SK-N-SH (cell line): ENCODE measurements around the gene PMEPA1. TPM values are rescaled to one million over a fixed set of nuclear protein-coding genes. Genes with fewer than 3 reads are reported as not detected.

Experiments
- CTCF ChIA-PET: fragments of 300-600, 350-600 bp; formaldehyde crosslinking; extraction: SDS; loops from one replicate; lab custom pipeline; 2021; lab: Yijun Ruan, JAX
- POLR2A ChIA-PET: fragments of 350-600 bp; sonication (Branson Sonifier 250); formaldehyde crosslinking; extraction: SDS; loops from one replicate; lab custom pipeline; 2020; ENCODE audit warnings: antibody characterized with exemption, inconsistent platforms; lab: Yijun Ruan, JAX
- DNase-seq: peaks from one replicate; pipeline ENCODE4 v3.0.0; 2012
- H2AFZ ChIP-seq: fragments of 200-600 bp; sonication (generic); 2 replicates; pipeline ENCODE4 v1.8.1; 2016; ENCODE audit warnings: antibody characterized with exemption, mild to moderate bottlenecking, low read depth
- H3F3A ChIP-seq: fragments of 200-600 bp; sonication (generic); replicated peaks from 2 replicates; pipeline ENCODE3; 2016; ENCODE audit warnings: antibody characterized with exemption, mild to moderate bottlenecking; ENCODE audit not compliant: insufficient read depth
- H3K27ac ChIP-seq, 2 experiments: fragments of 200-500 bp in 1 of 2; fragments of 200-600 bp in 1 of 2; sonication (Bioruptor generic) in 1 of 2; sonication (generic), shearing (Covaris generic) in 1 of 2; 2 replicates each; pipeline versions ENCODE4 v1.5.1 to v1.6.1; 2014 to 2016; ENCODE audit warnings: low read depth in 2 of 2, inconsistent platforms in 1 of 2, low read length in 1 of 2, mild to moderate bottlenecking in 1 of 2, mixed read lengths in 1 of 2
- H3K27me3 ChIP-seq: fragments of 200-600 bp; sonication (generic), shearing (Covaris generic); 2 replicates; pipeline ENCODE4 v1.6.1; 2016; ENCODE audit warnings: mixed run types; ENCODE audit not compliant: insufficient read depth
- H3K36me3 ChIP-seq, 2 experiments: fragments of 200-500 bp in 1 of 2; fragments of 200-600 bp in 1 of 2; sonication (Bioruptor generic) in 1 of 2; sonication (generic) in 1 of 2; replicated peaks in 1 of 2; 2 replicates each; pipeline versions ENCODE3 to v1.5.1; 2014 to 2016; ENCODE audit warnings: low read length in 1 of 2, mild to moderate bottlenecking in 1 of 2; ENCODE audit not compliant: insufficient read depth in 2 of 2, control insufficient read depth in 1 of 2
- H3K4me1 ChIP-seq, 2 experiments: fragments of 200-500 bp in 1 of 2; fragments of 200-600 bp in 1 of 2; sonication (Bioruptor generic) in 1 of 2; sonication (generic), shearing (Covaris generic) in 1 of 2; 2 replicates each; pipeline versions ENCODE4 v1.5.1 to v1.6.1; 2014 to 2016; ENCODE audit warnings: low read depth in 1 of 2, low read length in 1 of 2, mixed run types in 1 of 2; ENCODE audit not compliant: insufficient read depth in 2 of 2, control insufficient read depth in 1 of 2
- H3K4me2 ChIP-seq: fragments of 200-600 bp; sonication (generic), shearing (Covaris generic); 2 replicates; pipeline ENCODE4 v1.6.1; 2017; ENCODE audit warnings: mixed run types
- H3K4me3 ChIP-seq, 2 experiments: fragments of 200-500 bp in 1 of 2; fragments of 200-600 bp in 1 of 2; sonication (Bioruptor generic) in 1 of 2; sonication (generic), shearing (Covaris generic) in 1 of 2; 2 replicates each; pipeline versions ENCODE4 v1.5.1 to v1.8.1; 2014 to 2016; ENCODE audit warnings: low read depth in 2 of 2, inconsistent platforms in 1 of 2, low read length in 1 of 2, mild to moderate bottlenecking in 1 of 2, mixed read lengths in 1 of 2, moderate library complexity in 1 of 2
- H3K79me2 ChIP-seq: fragments of 200-600 bp; sonication (generic); 2 replicates; pipeline ENCODE4 v1.8.1; 2017; ENCODE audit warnings: mild to moderate bottlenecking; ENCODE audit not compliant: insufficient read depth
- H3K9ac ChIP-seq: fragments of 200-600 bp; sonication (generic); 2 replicates; pipeline ENCODE4 v1.6.1; 2017; ENCODE audit warnings: mixed run types
- H3K9me2 ChIP-seq: fragments of 200-600 bp; sonication (generic); 2 replicates; pipeline ENCODE4 v1.6.1; 2017; ENCODE audit warnings: mixed run types
- H3K9me3 ChIP-seq: fragments of 200-600 bp; sonication (generic); 2 replicates; pipeline ENCODE4 v1.6.1; 2017; ENCODE audit warnings: mixed run types, mild to moderate bottlenecking, moderate library complexity
- H4K20me1 ChIP-seq: fragments of 200-600 bp; sonication (generic); 2 replicates; pipeline ENCODE4 v1.6.1; 2017; ENCODE audit warnings: mild to moderate bottlenecking, mixed run types; ENCODE audit not compliant: insufficient read depth
- CHD2 ChIP-seq: fragments of 150-350 bp; IDR thresholded peaks from 2 replicates; pipeline ENCODE4 v1.6.1; 2018; ENCODE audit warnings: low read length; ENCODE audit not compliant: partially characterized antibody
- EZH2phosphoT487 ChIP-seq: fragments of 200-600 bp; sonication (generic); IDR thresholded peaks from 2 replicates; pipeline ENCODE4 v1.6.1; 2017; ENCODE audit warnings: low read depth, mixed run types, mild to moderate bottlenecking, antibody characterized with exemption, moderate library complexity, borderline replicate concordance
- FOXM1 ChIP-seq: IDR thresholded peaks from 2 replicates; pipeline ENCODE4 v1.4.0; 2012; ENCODE audit warnings: low read depth, mild to moderate bottlenecking
- GATA2 ChIP-seq: sonication (generic); formaldehyde crosslinking; IDR thresholded peaks from 2 replicates; pipeline ENCODE4 v1.5.0; 2020; ENCODE audit warnings: mild to moderate bottlenecking, missing genetic modification reagents
- MEF2A ChIP-seq: IDR thresholded peaks from 2 replicates; pipeline ENCODE4 v1.4.0; 2012; ENCODE audit warnings: low read depth, borderline replicate concordance
- MXI1 ChIP-seq: IDR thresholded peaks from 2 replicates; pipeline ENCODE4 v1.6.1; 2012; ENCODE audit warnings: mild to moderate bottlenecking, low read depth, low read length, improper control_type of control experiment
- NFIC ChIP-seq: IDR thresholded peaks from 2 replicates; pipeline ENCODE4 v1.4.0; 2012; ENCODE audit warnings: borderline replicate concordance
- POLR2AphosphoS5 ChIP-seq: IDR thresholded peaks from 2 replicates; pipeline ENCODE4 v1.6.1; 2012; ENCODE audit warnings: low read depth, low read length
- RCOR1 ChIP-seq: fragments of 150-350 bp; IDR thresholded peaks from 2 replicates; pipeline ENCODE4 v1.6.1; 2017; ENCODE audit warnings: antibody characterized with exemption, low read length
- RFX5 ChIP-seq: IDR thresholded peaks from 2 replicates; pipeline ENCODE4 v1.6.1; 2012; ENCODE audit warnings: mild to moderate bottlenecking, improper control_type of control experiment, low read length
- RXRA ChIP-seq: IDR thresholded peaks from 2 replicates; pipeline ENCODE4 v1.4.0; 2012; ENCODE audit warnings: low read depth, mild to moderate bottlenecking, borderline replicate concordance
- SMC3 ChIP-seq: IDR thresholded peaks from 2 replicates; pipeline ENCODE4 v1.6.1; 2012; ENCODE audit warnings: low read depth, low read length, improper control_type of control experiment
- TCF12 ChIP-seq: IDR thresholded peaks from 2 replicates; pipeline ENCODE4 v1.4.0; 2012
- WGBS: methylation state at CpG from one replicate; pipeline ENCODE4 v1.1.6; 2017; ENCODE audit warnings: low lambda C conversion rate; 5-methylcytosine and 5-hydroxymethylcytosine counted together
- polyA plus RNA-seq, 3 experiments: library from polyadenylated mRNA; depleted of rRNA; stranded (reverse); fragments of >200 nt; gene quantifications; 2 replicates each; pipeline ENCODE4 v1.2.3, GENCODE V29; 2012
- TF ChIP-seq, protein P1 (sequence below): fragments of 150-350 bp; IDR thresholded peaks from 2 replicates; pipeline ENCODE4 v1.6.1; 2017; ENCODE audit warnings: antibody characterized with exemption, low read length, low read depth, borderline replicate concordance
- TF ChIP-seq, protein P2 (sequence below): IDR thresholded peaks from 2 replicates; pipeline ENCODE4; 2012
- TF ChIP-seq, protein P3 (sequence below): fragments of 200-600 bp; sonication (generic); IDR thresholded peaks from 2 replicates; pipeline ENCODE4 v1.6.1; 2017; ENCODE audit warnings: antibody characterized with exemption, mild to moderate bottlenecking, moderate library complexity
- TF ChIP-seq, protein P4 (sequence below): IDR thresholded peaks from 2 replicates; pipeline ENCODE4 v1.4.0; 2012; ENCODE audit warnings: low read depth, borderline replicate concordance
- TF ChIP-seq, protein P5 (sequence below): IDR thresholded peaks from 2 replicates; pipeline ENCODE4 v1.4.0; 2012; ENCODE audit warnings: low read depth

Gene PMEPA1
- polyA plus RNA-seq, 1 of the 3 experiments (the other 2 are of a cell fraction): 7.1 TPM

DNA sequence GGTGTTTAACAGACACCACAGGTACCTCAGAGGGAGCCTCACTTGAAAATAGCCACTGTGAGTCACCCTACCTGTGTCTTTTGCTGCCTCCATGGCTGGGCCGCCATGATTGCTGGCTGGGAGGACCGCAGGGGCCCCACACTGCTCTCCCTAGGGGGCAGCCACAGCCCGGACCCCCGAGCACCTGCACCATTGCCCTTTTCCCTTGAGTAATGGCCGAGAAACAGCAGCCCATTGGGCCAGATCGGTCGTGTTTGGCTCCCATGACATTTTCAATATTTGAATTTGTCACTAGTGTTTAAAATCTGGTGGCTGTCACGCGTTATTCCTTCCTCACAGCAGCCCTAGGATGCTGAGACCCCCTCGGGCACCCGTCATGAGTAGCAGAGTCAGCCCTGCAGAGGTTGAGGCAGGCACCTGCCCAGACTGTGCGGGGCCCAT, 96.3 kb downstream of the PMEPA1 start (continued):
- TF ChIP-seq, protein P1, sequence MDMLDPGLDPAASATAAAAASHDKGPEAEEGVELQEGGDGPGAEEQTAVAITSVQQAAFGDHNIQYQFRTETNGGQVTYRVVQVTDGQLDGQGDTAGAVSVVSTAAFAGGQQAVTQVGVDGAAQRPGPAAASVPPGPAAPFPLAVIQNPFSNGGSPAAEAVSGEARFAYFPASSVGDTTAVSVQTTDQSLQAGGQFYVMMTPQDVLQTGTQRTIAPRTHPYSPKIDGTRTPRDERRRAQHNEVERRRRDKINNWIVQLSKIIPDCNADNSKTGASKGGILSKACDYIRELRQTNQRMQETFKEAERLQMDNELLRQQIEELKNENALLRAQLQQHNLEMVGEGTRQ: no peak
- TF ChIP-seq, protein P2, sequence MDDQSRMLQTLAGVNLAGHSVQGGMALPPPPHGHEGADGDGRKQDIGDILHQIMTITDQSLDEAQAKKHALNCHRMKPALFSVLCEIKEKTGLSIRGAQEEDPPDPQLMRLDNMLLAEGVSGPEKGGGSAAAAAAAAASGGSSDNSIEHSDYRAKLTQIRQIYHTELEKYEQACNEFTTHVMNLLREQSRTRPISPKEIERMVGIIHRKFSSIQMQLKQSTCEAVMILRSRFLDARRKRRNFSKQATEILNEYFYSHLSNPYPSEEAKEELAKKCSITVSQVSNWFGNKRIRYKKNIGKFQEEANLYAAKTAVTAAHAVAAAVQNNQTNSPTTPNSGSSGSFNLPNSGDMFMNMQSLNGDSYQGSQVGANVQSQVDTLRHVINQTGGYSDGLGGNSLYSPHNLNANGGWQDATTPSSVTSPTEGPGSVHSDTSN: no peak
- TF ChIP-seq GATA2 (CRISPR knock-in tag) (no peak), MXI1 (no peak), POLR2AphosphoS5 (no peak), EZH2phosphoT487 (no peak), TCF12 (no peak), FOXM1 (no peak), SMC3 (no peak)
- TF ChIP-seq, protein P3, sequence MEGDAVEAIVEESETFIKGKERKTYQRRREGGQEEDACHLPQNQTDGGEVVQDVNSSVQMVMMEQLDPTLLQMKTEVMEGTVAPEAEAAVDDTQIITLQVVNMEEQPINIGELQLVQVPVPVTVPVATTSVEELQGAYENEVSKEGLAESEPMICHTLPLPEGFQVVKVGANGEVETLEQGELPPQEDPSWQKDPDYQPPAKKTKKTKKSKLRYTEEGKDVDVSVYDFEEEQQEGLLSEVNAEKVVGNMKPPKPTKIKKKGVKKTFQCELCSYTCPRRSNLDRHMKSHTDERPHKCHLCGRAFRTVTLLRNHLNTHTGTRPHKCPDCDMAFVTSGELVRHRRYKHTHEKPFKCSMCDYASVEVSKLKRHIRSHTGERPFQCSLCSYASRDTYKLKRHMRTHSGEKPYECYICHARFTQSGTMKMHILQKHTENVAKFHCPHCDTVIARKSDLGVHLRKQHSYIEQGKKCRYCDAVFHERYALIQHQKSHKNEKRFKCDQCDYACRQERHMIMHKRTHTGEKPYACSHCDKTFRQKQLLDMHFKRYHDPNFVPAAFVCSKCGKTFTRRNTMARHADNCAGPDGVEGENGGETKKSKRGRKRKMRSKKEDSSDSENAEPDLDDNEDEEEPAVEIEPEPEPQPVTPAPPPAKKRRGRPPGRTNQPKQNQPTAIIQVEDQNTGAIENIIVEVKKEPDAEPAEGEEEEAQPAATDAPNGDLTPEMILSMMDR: no peak
- TF ChIP-seq, protein P4, sequence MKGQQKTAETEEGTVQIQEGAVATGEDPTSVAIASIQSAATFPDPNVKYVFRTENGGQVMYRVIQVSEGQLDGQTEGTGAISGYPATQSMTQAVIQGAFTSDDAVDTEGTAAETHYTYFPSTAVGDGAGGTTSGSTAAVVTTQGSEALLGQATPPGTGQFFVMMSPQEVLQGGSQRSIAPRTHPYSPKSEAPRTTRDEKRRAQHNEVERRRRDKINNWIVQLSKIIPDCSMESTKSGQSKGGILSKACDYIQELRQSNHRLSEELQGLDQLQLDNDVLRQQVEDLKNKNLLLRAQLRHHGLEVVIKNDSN: no peak

DNA sequence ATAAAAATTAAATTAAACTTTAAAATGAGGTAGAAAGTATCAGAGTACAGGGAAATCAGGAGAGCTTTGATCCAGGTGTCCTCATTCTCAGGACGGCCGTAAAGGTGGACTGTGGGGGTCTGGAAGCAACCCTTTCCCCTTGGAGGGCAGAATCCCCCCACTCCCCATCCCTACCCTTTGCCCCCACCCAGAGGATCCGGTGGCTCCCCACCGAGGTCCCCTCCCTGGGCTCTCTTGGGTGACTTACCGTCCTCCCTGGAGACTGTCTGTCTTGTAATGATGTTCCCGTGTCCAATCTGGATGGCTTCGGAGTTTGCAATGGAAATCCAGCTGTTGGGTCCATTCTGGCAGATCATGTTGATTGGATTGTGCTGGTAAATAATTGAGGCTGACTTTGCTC, 96.9 kb downstream of the PMEPA1 start:
- no peaks in the 10 kb centered on the region for H3K9me2 ChIP-seq
- no peaks in the 10 kb centered on the region for H3K9me3 ChIP-seq
- no peak for DNase-seq
- no peaks in the 10 kb centered on the region for H3F3A ChIP-seq
- H3K27ac ChIP-seq: no peak overlapping the region
- no peaks in the 10 kb centered on the region for H3K79me2 ChIP-seq
- no peaks in the 10 kb centered on the region for H4K20me1 ChIP-seq
- no peak overlapping the region for H3K4me3 ChIP-seq
- H3K9ac ChIP-seq: no peak overlapping the region
- POLR2A ChIA-PET: no interaction called here
- no peaks in the 10 kb centered on the region for H3K4me1 ChIP-seq
- no peaks in the 10 kb centered on the region; the same call in 1 of the 2 replicates for H3K27me3 ChIP-seq
- no peak overlapping the region for H3K4me2 ChIP-seq
- CTCF ChIA-PET: interaction anchor here (1.8 to 6.0 kb wide), 4 partner anchors 9 to 597 kb away, joined by 7 to 31 read pairs (median 22); partner anchors contain the start of gene ZBP1
- H3K36me3 ChIP-seq: no peaks in the 10 kb centered on the region
- 57% methylated on average over 5 of the region's 7 CpGs for WGBS
- TF ChIP-seq EZH2phosphoT487: no peak
- TF ChIP-seq, protein P4: no peak
- TF ChIP-seq NFIC: no peak
- no peak for TF ChIP-seq MEF2A
- TF ChIP-seq, protein P5, sequence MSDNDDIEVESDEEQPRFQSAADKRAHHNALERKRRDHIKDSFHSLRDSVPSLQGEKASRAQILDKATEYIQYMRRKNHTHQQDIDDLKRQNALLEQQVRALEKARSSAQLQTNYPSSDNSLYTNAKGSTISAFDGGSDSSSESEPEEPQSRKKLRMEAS: no peak
- no peak for TF ChIP-seq POLR2AphosphoS5
- no peak for TF ChIP-seq CHD2
- TF ChIP-seq RCOR1: no peak
- TF ChIP-seq RXRA: no peak
- no peak for TF ChIP-seq SMC3
- TF ChIP-seq RFX5: no peak
- no peak overlapping the region for H2AFZ ChIP-seq
